LNCaP clone FGC (cell line): Measurements from ENCODE around the gene TMEM235.

Source experiments
- DNase-seq: peaks from one replicate; pipeline ENCODE4 v3.0.0-alpha.2; 2011; ENCODE audit warnings: low read depth
- H3K4me3 ChIP-seq: 2 replicates; pipeline ENCODE4 v1.5.1; 2011; ENCODE audit warnings: mild to moderate bottlenecking, low read depth, low read length, control low read depth
- CTCF ChIP-seq: IDR thresholded peaks from 2 replicates; pipeline ENCODE4 v1.5.1; 2012; ENCODE audit warnings: mild to moderate bottlenecking; ENCODE audit not compliant: control insufficient read depth, insufficient read depth; ENCODE audit errors: extremely low read depth

The TMEM235 gene

GRCh38 chr17:78273813-78274212 is 42.4 kb downstream of the TMEM235 start:
- DNase-seq = no peak
- H3K4me3 ChIP-seq = no peak overlapping the region
- no peak for TF ChIP-seq CTCF

- DNase-seq = no peak
- H3K4me3 ChIP-seq = no peak overlapping the region
- no peak for TF ChIP-seq CTCF
Observed at GRCh38 chr17:78275355-78275754, 43.9 kb downstream of the TMEM235 start.

GRCh38 chr17:78276098-78276887 is 44.9 kb downstream of the TMEM235 start:
- DNase-seq = no peak
- H3K4me3 ChIP-seq = no peak overlapping the region
- no peak for TF ChIP-seq CTCF

- no peak overlapping the region for H3K4me3 ChIP-seq
- no peak for TF ChIP-seq CTCF
- no peak for DNase-seq
Observed at GRCh38 chr17:78278139-78278741, 46.8 kb downstream of the TMEM235 start.

GRCh38 chr17:78279360-78279990 is 48.0 kb downstream of the TMEM235 start:
- DNase-seq = no peak
- TF ChIP-seq CTCF = no peak
- H3K4me3 ChIP-seq = no peak overlapping the region

GRCh38 chr17:78281249-78281845 is 49.9 kb downstream of the TMEM235 start:
- no peak for TF ChIP-seq CTCF
- DNase-seq = no peak
- no peak overlapping the region for H3K4me3 ChIP-seq
